ENCODE results near the gene DNAJC17.
A peak's percentile ranks its signal among the peaks of the same experiment; 100 is the strongest.

DNAJC17 gene

GRCh38 chr15:40787344-40787841, 19.9 kb downstream of the DNAJC17 start:
- TF ChIP-seq CTCF (IDR thresholded peaks at IDR 0.05; ENCODE audit: extremely low read depth, insufficient read depth, missing control alignments) = no peak
- in situ Hi-C loops (cut with MboI; ENCODE audit: low pct_unique_long_range_greater_than_20kb, low sequenced_read_pairs, unreplicated experiment) = no loop called here
- DNase-seq (ENCODE audit: low spot score) = no peak

GRCh38 chr15:40785814-40786213, 21.5 kb downstream of the DNAJC17 start:
- no peak for DNase-seq (ENCODE audit: low spot score)
- in situ Hi-C loops (cut with MboI; ENCODE audit: low pct_unique_long_range_greater_than_20kb, low sequenced_read_pairs, unreplicated experiment) = no loop called here
- TF ChIP-seq CTCF (IDR thresholded peaks at IDR 0.05; ENCODE audit: extremely low read depth, insufficient read depth, missing control alignments) = no peak

GRCh38 chr15:40785164-40785563, 22.1 kb downstream of the DNAJC17 start:
- no peak for DNase-seq (ENCODE audit: low spot score)
- no peak for TF ChIP-seq CTCF (IDR thresholded peaks at IDR 0.05; ENCODE audit: extremely low read depth, insufficient read depth, missing control alignments)
- in situ Hi-C loops (cut with MboI; ENCODE audit: low pct_unique_long_range_greater_than_20kb, low sequenced_read_pairs, unreplicated experiment) = no loop called here

- TF ChIP-seq CTCF (IDR thresholded peaks at IDR 0.05; ENCODE audit: extremely low read depth, insufficient read depth, missing control alignments) = peak; percentile 99
- peak; percentile 77 for DNase-seq (ENCODE audit: low spot score)
- in situ Hi-C loops (cut with MboI; ENCODE audit: low pct_unique_long_range_greater_than_20kb, low sequenced_read_pairs, unreplicated experiment) = no loop called here
Measured at GRCh38 chr15:40782609-40783227, 24.6 kb downstream of the DNAJC17 start.

GRCh38 chr15:40776537-40777141, 30.6 kb downstream of the DNAJC17 start:
- no peak for TF ChIP-seq CTCF (IDR thresholded peaks at IDR 0.05; ENCODE audit: extremely low read depth, insufficient read depth, missing control alignments)
- DNase-seq (ENCODE audit: low spot score) = no peak
- in situ Hi-C loops (cut with MboI; ENCODE audit: low pct_unique_long_range_greater_than_20kb, low sequenced_read_pairs, unreplicated experiment) = no loop called here

- in situ Hi-C loops (cut with MboI; ENCODE audit: low pct_unique_long_range_greater_than_20kb, low sequenced_read_pairs, unreplicated experiment) = no loop called here
- no peak for TF ChIP-seq CTCF (IDR thresholded peaks at IDR 0.05; ENCODE audit: extremely low read depth, insufficient read depth, missing control alignments)
- no peak for DNase-seq (ENCODE audit: low spot score)
Measured at GRCh38 chr15:40775740-40776536, 31.3 kb downstream of the DNAJC17 start.
